Panc1 (cell line): ENCODE measurements around the gene R3HDM4.

ENCODE experiments used
- POLR2AphosphoS5 ChIP-seq: IDR thresholded peaks from 2 replicates; pipeline ENCODE4 v1.6.1; 2012; ENCODE audit warnings: mild to moderate bottlenecking, low read depth, low read length, moderate library complexity
- TF ChIP-seq, protein P1 (sequence below): fragments of 450-650 bp; IDR thresholded peaks from 2 replicates; pipeline ENCODE4 v1.5.1; 2017; ENCODE audit warnings: mild to moderate bottlenecking

DNA sequence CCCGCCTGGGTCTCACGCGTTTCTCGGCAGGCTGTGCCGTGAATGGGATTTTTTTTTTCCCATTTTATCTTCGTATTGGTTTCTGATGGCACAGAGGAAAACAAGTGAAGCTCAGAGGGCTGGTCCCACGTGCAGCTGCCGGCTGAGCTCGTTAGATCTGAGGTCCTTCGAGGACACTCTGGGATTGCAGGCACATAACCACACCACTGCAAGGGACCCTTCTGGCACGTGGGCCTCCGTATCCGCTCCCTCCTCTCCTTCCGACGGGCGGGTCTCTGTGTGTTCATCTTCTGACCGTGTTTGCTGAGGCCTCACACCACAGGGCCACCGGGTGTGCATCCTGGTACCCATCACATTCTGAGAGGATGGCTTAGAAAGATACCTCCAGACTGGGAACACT is 36.9 kb downstream of the R3HDM4 start:
- TF ChIP-seq, protein P1, sequence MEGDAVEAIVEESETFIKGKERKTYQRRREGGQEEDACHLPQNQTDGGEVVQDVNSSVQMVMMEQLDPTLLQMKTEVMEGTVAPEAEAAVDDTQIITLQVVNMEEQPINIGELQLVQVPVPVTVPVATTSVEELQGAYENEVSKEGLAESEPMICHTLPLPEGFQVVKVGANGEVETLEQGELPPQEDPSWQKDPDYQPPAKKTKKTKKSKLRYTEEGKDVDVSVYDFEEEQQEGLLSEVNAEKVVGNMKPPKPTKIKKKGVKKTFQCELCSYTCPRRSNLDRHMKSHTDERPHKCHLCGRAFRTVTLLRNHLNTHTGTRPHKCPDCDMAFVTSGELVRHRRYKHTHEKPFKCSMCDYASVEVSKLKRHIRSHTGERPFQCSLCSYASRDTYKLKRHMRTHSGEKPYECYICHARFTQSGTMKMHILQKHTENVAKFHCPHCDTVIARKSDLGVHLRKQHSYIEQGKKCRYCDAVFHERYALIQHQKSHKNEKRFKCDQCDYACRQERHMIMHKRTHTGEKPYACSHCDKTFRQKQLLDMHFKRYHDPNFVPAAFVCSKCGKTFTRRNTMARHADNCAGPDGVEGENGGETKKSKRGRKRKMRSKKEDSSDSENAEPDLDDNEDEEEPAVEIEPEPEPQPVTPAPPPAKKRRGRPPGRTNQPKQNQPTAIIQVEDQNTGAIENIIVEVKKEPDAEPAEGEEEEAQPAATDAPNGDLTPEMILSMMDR, result no peak
- TF ChIP-seq POLR2AphosphoS5, result no peak
